ENCODE results near the gene KIRREL3.
A peak's percentile ranks its signal among the peaks of the same experiment; 100 is the strongest.

The KIRREL3 gene

GRCh38 chr11:126766440-126766839, 234.1 kb downstream of the KIRREL3 start:
- peak; percentile 40 for DNase-seq

- DNase-seq = no peak
Measured at GRCh38 chr11:126765196-126765595, 235.4 kb downstream of the KIRREL3 start.

GRCh38 chr11:126764231-126764630, 236.3 kb downstream of the KIRREL3 start:
- peak; percentile 63 for DNase-seq

- DNase-seq = no peak
Measured at GRCh38 chr11:126756855-126757254, 243.7 kb downstream of the KIRREL3 start.

- DNase-seq = no peak
Measured at GRCh38 chr11:126756421-126756820, 244.1 kb downstream of the KIRREL3 start.

- DNase-seq = no peak
Measured at GRCh38 chr11:126755526-126755925, 245.0 kb downstream of the KIRREL3 start.

- no peak for DNase-seq
Measured at GRCh38 chr11:126754591-126755426, 245.8 kb downstream of the KIRREL3 start.

GRCh38 chr11:126753990-126754389, 246.6 kb downstream of the KIRREL3 start:
- DNase-seq = no peak

GRCh38 chr11:126751242-126751641, 249.3 kb downstream of the KIRREL3 start:
- no peak for DNase-seq

GRCh38 chr11:126748793-126749192, 251.8 kb downstream of the KIRREL3 start:
- no peak for DNase-seq

GRCh38 chr11:126748100-126748791, 252.3 kb downstream of the KIRREL3 start:
- DNase-seq = no peak

- DNase-seq = no peak
Measured at GRCh38 chr11:126747315-126747714, 253.3 kb downstream of the KIRREL3 start.

- DNase-seq = no peak
Measured at GRCh38 chr11:126746443-126746842, 254.1 kb downstream of the KIRREL3 start.

- DNase-seq = no peak
Measured at GRCh38 chr11:126744699-126745098, 255.9 kb downstream of the KIRREL3 start.

GRCh38 chr11:126743628-126744027, 256.9 kb downstream of the KIRREL3 start:
- DNase-seq = no peak

GRCh38 chr11:126742582-126742981, 258.0 kb downstream of the KIRREL3 start:
- no peak for DNase-seq

- no peak for DNase-seq
Measured at GRCh38 chr11:126740846-126741245, 259.7 kb downstream of the KIRREL3 start.

GRCh38 chr11:126739499-126740145, 260.9 kb downstream of the KIRREL3 start:
- DNase-seq = no peak

- DNase-seq = no peak
Measured at GRCh38 chr11:126738295-126739031, 262.1 kb downstream of the KIRREL3 start.

- no peak for DNase-seq
Measured at GRCh38 chr11:126736682-126737572, 263.6 kb downstream of the KIRREL3 start.

- no peak for DNase-seq
Measured at GRCh38 chr11:126734752-126735151, 265.8 kb downstream of the KIRREL3 start.

GRCh38 chr11:126733685-126734084, 266.9 kb downstream of the KIRREL3 start:
- DNase-seq = no peak

Data from NCI-H526 treated with DMSO at 0.1 percent for 48 hours (cell line).